Suppressor macrophage (primary cell): ENCODE data around the gene GPX8.

Source experiments
- DNase-seq, 4 experiments: peaks; one replicate each; pipeline ENCODE4 v3.0.0-alpha.2; 2020 to 2022

The GPX8 gene

DNA sequence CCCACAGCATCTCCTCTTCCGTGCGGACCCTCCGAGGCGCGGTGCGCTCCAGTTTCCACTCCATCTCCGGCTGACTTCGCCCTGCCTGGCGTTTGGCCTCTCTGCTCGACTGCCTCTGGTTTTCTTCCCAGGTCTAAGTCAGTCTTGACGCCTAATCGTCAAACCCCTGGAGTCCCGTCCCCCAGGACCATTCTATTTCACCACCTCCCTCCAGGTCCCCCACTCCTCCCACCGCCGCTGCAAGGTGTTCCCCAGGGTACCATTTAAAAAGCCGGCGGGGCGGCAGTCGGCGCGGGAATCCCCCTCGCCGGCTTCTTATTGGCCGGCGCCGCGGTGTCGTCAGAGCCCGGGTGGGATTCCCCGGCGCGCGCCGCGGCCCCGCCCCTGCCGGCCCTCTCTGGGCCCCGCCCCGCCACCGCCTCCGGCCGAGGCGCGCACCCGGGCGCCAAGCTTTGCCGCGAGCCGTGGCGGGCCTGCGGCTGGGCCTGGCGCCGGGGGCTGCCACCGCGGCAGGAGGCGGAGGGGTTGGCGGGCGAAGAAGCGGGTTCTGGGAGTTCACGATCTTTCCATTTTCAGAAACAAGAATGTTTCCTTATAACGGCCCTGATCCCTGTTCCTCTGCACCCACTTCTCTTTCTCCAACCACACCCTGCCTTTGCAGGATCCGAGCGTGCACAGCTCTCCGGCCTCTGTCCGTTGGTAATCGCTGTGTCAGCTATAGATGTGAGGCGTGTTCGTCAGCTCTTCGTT, 13.1 kb downstream of the GPX8 start, which contains the start of gene CDC20B:
Gene CDC20B (minus strand): TSS at position 241 of the 750 bp plus-strand sequence. CDS start 177 bp downstream, at position 64.
- peak; percentile 79 to 94 (median 88) for DNase-seq

- DNase-seq = peak in 1 of 4 experiments; percentile 3
These were observed 13.8 kb downstream of the GPX8 start for GRCh38 chr5:55173687-55174230.

DNA sequence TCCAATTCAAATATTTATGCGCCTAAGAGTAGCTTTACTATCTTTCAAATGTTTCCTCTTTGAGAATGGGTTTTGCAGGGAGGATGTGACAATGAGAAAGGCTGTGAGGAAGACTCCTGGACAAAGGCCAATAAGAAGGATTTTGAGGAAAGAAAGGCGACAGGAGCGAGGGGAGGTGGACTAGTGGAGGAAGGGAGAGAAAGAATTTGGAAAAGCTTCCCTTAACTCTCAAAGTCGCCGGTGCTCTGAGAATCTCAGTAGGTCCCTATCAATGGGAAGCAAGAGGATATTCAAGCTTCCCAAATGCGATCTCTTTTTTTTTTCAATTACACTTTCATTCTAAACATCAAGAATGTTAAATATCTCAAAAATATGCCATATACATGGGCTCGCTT, 15.8 kb downstream of the GPX8 start:
- no peak for DNase-seq

DNA sequence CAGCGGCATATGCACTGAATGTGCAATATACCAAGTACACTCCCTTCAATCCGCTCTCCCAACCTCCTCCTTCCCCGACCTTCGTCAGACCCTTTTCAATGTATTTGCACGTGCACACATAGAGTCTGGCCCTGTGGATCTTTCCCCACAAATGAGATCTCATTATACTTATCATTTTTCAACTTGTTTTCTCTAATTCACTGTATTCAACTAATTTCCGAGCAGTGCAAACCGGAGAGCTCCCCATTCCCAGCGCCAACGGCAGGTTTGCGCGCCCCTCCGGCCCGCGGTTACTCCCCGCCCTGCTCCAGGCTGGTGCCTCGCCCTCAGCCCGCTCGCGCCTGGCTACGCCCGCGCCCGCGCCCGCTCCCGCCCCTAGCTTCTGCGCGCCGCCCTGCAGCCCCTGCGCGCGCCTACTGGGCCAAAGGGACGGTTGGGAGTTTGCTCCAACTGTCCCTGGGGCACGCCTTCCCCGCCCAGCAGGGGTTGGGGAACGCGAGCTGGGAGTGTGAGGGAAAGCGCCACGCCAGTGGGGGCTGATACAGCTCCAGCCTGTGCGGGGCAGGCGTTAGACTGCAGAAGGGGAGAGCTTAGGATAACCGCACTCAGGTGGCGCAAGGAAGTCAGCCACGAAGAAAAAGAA, 16.3 kb downstream of the GPX8 start:
- peak; percentile 33 to 75 (median 55) for DNase-seq

DNA sequence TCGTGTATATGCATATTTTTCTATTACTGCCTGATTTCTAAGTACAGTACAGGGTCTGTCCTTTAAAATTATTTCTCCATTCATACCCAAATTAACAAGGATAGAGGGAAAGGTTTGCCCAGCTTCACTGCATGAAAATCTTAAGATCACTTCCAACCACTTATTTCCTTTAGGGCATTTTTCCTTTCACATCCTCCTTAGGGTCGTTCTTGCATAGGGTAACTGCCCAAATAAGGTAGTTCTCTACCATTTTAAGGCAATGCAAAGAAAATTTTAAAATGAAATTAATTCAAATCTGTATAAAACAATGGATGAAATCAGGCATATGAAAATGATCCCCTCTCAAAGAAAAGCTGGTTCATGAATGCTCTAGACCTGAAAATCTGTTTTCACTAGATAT, 17.1 kb downstream of the GPX8 start:
- DNase-seq = peak in 1 of 4 experiments; percentile 20

DNA sequence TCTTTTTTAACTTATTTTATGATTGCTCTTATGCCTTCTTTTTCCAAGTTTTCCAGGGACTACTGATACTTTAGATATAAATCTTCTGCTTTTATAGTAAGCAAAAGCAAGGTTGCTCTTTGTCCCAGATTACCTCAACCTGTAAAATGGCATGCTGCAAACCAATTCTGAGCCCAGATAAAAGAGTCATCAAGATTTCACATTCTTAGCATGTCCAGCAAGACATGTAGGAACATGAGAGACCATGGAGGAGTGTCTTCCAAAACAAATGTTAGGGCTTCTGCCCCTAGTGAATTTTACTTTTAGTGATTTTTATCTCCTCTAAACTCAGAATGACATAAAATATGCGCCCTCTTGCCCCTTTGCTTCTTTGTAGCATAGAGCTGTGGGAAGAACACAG, 20.0 kb downstream of the GPX8 start:
- DNase-seq = no peak

GRCh38 chr5:55187370-55187769, 27.4 kb downstream of the GPX8 start:
- DNase-seq = peak in 1 of 4 experiments; percentile 5

DNA sequence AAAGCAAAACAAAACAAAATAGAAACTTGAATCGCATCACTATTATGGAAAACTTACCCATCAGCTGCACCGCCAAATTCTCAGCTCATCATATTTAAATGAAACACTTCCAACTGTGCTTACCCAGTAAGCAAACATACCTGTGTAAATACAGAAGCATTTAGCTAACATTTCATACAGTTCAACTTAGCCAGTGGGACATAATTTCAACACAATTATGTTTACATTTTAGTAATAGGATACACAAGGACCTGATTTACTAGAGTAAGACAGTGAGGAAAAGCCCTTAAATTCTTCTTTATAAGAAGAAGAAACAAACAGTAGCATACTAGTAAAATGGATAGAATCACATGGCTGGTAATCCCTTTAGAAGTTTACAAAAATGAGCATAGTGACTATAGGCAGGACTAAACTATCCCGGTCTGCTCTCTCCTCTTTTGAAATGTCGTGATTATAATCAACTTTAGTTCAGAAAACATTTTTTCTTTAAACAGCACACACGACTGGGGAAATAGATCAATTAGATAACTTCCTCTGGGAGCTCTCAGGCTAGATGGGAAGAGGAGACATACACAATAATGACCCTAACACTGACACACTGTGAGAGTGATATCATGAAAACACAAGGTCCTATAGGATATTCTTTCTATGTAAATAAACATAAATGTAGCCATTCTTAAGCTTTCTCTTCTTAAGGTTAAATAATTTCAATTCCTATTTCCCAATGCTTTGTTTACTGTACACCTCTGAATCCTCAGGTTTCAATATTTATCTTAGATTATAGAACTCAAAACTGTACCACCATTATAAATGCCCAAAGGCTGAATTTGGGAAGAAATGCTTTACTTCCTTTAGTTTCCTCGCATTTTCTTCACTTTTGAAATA, 28.9 kb downstream of the GPX8 start:
- no peak for DNase-seq

DNA sequence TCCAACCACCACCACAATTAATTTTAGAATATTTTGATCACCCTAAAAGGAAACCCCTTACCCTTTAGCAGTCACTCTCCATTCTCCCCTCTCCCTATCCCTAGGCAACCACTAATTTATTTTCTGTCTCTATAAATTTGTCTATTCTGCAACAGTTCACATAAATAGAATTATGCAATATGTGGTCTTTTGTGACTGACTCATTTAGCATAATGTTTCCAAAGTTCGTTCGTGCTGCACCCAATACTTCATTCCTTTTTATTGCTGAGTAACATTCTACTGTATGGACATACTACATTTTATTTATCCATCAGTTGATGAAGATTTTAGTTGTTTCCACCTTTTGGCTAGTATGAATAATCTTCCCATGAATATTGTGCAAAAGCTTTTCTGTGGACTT, 31.2 kb downstream of the GPX8 start:
- DNase-seq = no peak

- no peak for DNase-seq
These were observed 45.0 kb downstream of the GPX8 start for GRCh38 chr5:55205001-55205400.

- no peak for DNase-seq
These were observed 51.4 kb downstream of the GPX8 start for GRCh38 chr5:55211184-55211874.
